Brain pericyte (primary cell): ENCODE measurements around the gene CHST12.
"Not testable (repeated sequence)": the region's sequence is repeated elsewhere in the genome, so short reads cannot be mapped to it uniquely, and the experiment has no call there.

Experiments used
- DNase-seq: peaks from one replicate; pipeline ENCODE4 v3.0.0-alpha.2; 2012; ENCODE audit warnings: low read depth, low spot score

The CHST12 gene

DNA sequence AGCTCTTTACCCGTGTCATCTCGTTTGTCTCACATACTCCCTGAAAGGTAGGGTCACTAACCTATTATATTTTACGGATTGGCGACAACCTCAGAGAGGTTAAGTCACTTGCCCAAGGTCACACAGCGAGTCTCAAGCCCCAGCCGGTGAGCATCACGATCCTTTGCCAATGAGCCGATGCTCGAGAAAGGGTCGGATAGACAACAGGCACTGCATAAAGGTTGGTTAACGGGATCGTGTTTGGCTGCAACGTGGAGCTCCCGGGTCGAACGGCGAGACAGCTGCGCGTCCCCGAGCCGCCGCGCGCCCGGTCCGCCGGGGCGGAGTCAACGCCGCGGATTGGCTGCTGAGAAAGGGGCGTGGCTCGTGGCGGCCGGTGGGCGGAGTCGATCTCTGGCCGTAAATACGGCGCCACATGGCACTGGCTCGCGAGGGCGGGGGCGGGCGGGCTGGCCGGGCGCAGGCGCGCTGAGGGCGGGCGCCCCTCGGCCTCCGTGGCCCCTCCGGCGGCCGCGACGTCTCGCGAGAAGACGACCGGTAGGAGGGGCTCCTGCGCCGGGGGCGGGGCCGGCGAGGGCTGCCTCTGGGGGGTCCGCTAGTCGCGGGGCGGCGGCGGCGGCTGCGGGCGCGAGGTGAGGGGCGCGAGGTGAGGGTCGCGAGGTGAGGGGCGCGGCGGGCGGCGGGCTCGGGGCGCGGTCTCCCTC is at the start of gene CHST12:
TSS of gene CHST12 (plus strand) at position 598 of the 704 bp plus-strand sequence. CDS start 29,029 bp downstream, outside the sequence.
- peak; percentile 64 for DNase-seq

DNA sequence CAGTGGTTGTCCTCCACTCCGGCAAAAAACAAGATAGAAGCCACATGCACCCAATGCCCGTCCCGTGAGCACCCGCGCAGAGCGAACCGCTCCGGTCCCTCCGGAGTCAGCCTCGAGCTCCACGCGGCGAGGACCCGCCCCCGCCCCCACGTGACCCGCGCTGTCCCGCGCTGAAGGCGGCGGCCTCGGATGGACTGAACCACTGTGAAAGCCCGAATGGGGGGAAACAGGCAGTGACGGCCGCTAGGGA is 49.5 kb upstream of the CHST12 start:
- DNase-seq, result no peak

DNA sequence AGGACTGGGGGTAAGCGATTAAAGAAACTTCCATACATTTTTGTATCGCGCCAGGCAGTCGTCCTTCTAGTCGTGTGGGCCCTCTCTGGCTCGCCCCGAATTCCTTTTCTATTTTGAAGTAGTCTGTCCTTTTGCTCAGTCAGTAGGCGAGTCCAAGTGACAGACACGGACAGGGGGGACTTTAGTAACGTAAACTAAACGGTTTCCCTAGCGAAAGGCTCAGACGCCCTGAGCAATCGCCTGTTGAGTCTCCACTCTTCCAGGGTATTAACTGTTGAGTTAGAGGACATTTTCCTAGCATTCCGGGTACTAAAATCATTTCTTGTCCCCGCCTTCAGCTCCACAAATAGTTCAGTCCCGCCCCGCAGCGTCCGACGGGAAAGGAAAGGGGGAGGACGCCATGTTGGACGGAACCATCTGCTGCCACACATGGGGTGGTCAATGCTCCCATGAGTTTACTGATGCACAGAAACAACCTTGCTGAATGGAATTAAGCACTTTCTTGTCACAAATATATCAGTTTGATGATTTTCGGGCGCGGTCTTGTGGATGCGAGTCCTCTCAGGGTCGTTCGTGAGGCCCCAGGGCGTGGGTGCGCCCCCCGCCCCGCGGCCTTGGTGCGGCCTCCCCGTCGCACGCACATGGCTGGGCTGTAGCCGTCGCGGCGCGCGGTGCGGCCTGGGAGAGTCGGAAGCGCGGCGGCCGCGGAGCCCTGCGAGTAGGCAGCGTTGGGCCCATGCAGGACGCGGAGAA is 49.0 kb upstream of the CHST12 start, which contains the start of gene EIF3B:
TSS of gene EIF3B (plus strand) at position 642 of the 753 bp plus-strand sequence. CDS start at position 737, 95 bp downstream.
- peak; percentile 93 for DNase-seq

GRCh38 chr7:2354939-2355704 is 48.3 kb upstream of the CHST12 start:
- no peak for DNase-seq

DNA sequence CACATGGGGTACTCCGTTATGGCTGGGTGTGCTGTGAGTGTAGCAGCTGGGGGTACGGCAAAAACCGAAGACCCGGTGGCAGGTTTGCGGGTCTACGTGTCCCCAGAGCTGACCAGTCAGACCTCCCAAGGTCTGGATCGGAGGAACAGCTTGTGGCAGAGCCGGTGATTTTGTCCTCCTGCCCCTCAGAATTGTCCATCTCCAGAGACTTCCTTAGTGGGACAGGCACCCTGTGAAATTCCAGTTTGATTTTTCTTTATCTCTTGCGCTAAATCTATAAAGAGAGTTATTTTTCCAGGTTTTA is 47.8 kb upstream of the CHST12 start:
- DNase-seq, result no peak

- DNase-seq, result no peak
Measured at GRCh38 chr7:2357165-2357564, 46.2 kb upstream of the CHST12 start.

DNA sequence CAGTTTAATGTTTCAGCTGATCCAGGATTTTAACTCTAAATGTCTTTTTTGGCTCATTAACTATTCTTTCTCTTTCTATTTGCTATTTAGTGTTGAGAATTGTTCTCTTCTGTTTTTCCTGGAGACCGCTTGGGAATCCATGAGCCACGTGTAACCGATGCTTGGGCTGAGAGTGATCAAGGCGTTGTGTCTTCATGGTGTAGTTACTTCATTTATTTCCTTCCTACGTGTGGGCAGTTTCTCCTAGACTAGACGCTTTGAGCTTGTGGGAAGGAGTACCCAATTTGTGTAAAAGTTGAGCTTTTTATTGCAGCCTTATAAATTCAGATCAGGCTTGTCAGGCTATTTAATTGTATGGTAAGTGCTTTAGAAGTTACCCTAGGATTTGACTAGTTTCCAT is 45.8 kb upstream of the CHST12 start:
- no peak for DNase-seq

GRCh38 chr7:2358968-2359527 is 44.4 kb upstream of the CHST12 start:
- no peak for DNase-seq

GRCh38 chr7:2359610-2360009 is 43.8 kb upstream of the CHST12 start:
- no peak for DNase-seq

GRCh38 chr7:2360796-2361195 is 42.6 kb upstream of the CHST12 start:
- DNase-seq, result no peak

- DNase-seq, result no peak
Measured at GRCh38 chr7:2362385-2363088, 40.9 kb upstream of the CHST12 start.

GRCh38 chr7:2369139-2369538 is 34.3 kb upstream of the CHST12 start:
- DNase-seq, result no peak

DNA sequence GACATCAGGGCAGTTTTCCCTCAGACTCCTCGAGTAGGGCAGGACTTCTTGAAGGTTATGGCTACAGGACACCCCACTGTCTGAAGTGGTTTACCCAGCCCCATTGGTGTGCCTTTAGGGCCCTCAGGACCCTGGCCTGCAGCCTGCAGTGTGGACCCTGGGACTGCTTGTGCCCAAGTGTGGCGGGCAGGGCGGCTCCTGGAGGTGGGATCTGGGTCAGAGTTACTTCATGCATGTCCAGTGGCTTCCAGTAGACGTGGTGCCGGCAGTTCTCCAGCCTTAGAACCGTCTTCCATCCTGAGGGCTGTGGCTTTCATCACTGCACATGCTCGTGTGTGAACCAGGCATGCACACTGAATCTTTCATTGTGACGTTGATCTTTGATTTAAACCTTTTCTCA is 32.1 kb upstream of the CHST12 start:
- no peak for DNase-seq

GRCh38 chr7:2372724-2373123 is 30.7 kb upstream of the CHST12 start:
- DNase-seq, result no peak

DNA sequence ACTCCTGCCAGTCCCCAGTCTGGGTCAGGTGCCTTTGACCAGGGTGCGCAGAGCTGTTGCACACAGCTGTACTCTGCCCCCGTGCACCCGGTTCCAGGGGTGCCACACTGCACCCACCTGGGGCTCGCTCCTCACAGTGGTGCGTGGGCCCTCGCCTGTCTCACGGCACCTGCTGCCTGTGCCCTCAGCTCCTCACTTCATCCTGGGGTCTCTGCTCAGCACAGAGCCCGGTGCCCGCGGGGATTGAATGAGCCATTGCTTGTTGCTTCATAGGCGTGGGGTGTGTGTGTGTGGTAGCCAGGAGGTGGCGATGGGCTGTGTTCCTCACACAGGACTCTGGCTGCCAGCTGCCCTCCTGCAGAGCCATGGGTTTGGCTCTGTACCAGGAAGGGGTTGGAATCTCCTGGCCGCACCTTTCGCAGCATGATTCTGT is 30.3 kb upstream of the CHST12 start:
- DNase-seq, result no peak

DNA sequence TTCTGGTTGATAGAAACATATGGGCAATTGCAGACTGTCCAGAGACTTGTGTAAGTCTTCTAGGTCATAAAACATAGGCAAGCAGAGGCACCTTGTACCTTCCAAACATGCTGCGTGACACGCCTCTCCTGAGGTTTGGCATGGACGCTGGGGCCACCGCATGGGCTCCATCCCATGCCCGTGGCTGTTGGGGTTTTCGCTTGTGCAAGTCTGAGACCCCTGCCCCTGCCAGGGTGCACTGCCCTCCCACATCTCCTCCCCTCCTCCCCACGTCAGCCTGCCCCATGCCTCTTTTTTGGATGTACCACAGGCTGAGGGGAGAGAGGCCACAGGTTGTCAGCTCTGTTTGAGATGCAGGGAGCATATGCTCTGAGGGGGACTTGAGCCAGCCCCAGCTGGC is 29.8 kb upstream of the CHST12 start:
- no peak for DNase-seq

- no peak for DNase-seq
Measured at GRCh38 chr7:2374401-2374800, 29.0 kb upstream of the CHST12 start.

GRCh38 chr7:2374830-2375728 is 28.3 kb upstream of the CHST12 start:
- DNase-seq, result no peak

DNA sequence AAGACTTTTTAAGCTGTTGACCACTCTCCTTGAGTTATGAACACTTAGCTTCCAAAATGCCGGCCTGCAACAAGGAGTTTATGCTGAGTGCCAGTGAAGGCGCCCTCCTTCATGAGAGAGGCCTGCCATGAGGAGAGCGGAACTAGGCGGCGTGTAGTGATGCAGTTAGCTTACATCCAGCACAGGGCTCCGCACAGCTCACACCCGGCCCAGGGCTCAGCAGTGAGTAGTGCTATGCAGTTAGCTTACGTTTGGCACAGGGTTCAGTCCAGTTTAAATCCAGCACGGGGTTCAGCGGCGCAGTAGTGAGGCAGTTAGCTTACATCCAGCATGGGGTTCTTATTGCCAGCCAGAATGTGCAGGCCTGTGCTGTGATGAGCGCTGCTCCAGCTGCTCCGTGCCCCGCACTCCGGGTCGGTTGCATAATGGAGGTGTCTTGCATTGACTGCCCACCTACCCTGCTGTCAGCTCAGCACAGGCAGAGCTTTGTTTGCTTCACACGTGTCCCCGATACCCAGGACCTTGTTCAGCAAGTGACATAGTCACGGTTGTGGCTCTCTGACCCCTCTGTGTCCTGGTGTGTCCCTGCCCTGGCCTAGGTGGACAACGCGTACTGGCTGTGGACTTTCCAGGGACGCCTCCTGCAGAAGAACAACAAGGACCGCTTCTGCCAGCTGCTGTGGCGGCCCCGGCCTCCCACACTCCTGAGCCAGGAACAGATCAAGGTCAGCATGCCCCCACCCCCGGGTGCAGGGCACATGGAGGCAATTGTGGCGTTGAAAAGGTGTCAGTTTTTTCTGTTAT is 26.9 kb upstream of the CHST12 start:
- no peak for DNase-seq

- not testable (repeated sequence) for DNase-seq
Measured at GRCh38 chr7:2377492-2377891, 25.9 kb upstream of the CHST12 start.
